Neural cell (in vitro differentiated cells): ENCODE results near the gene BAAT.
"Not testable (repeated sequence)": the region's sequence is repeated elsewhere in the genome, so short reads cannot be mapped to it uniquely, and the experiment has no call there.

ENCODE experiments used
- CTCF ChIP-seq: fragments of 450-650 bp; IDR thresholded peaks from 2 replicates; pipeline ENCODE4 v1.5.1; 2014; ENCODE audit warnings: antibody characterized with exemption, mild to moderate bottlenecking, moderate library complexity; ENCODE audit not compliant: poor library complexity, severe bottlenecking
- EP300 ChIP-seq: fragments of 450-650 bp; conservative IDR thresholded peaks from 2 replicates; pipeline ENCODE4 v1.6.1; 2014; ENCODE audit warnings: antibody characterized with exemption, mild to moderate bottlenecking, moderate library complexity; ENCODE audit not compliant: poor library complexity, severe bottlenecking
- EZH2 ChIP-seq: fragments of 200-600, 300-800 bp; shearing (Covaris generic), sonication (generic); IDR thresholded peaks from 2 replicates; pipeline ENCODE4 v1.6.1; 2014; ENCODE audit warnings: antibody characterized with exemption, low read length, borderline replicate concordance, mild to moderate bottlenecking; ENCODE audit not compliant: insufficient read depth, poor library complexity, severe bottlenecking
- MXI1 ChIP-seq: fragments of 450-650 bp; conservative IDR thresholded peaks from 2 replicates; pipeline ENCODE4 v1.6.1; 2014; ENCODE audit warnings: antibody characterized with exemption, mild to moderate bottlenecking; ENCODE audit not compliant: poor library complexity, severe bottlenecking
- POLR2AphosphoS5 ChIP-seq: IDR thresholded peaks from 2 replicates; pipeline ENCODE4 v1.6.1; 2012
- RAD21 ChIP-seq: fragments of 450-650 bp; conservative IDR thresholded peaks from 2 replicates; pipeline ENCODE4 v1.6.1; 2014; ENCODE audit warnings: antibody characterized with exemption, mild to moderate bottlenecking, moderate library complexity
- REST ChIP-seq: IDR thresholded peaks from 2 replicates; pipeline ENCODE4 v1.6.1; 2012; ENCODE audit warnings: borderline replicate concordance
- TAF1 ChIP-seq: IDR thresholded peaks from 2 replicates; pipeline ENCODE4 v1.6.1; 2012; ENCODE audit warnings: low read depth

DNA sequence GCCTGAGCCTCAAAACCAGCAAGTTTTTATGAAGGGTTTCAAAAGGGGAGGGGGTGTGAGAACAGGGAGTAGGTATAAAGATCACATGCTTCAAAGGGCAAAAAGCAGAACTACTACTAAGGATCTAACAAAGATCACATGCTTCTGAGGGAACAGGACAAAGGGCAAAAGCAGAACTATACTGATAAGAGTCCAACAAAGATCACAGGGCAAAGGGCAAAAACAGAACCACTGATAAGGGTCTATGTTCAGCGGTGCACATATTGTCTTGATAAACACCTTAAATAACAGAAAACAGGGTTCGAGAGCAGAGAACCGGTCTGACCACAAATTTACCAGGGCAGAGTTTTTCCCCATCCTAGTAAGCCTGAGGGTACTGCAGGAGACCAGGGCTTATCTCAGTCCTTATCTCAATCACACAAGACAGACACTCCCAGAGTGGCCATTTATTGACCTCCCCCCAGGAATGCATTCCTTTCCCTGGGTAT, 57.3 kb downstream of the BAAT start:
- not testable (repeated sequence) for TF ChIP-seq CTCF, REST, EZH2, RAD21, MXI1, EP300, POLR2AphosphoS5, TAF1
